Neural progenitor cell (in vitro differentiated cells): ENCODE measurements around the gene KLHL18.

Source experiments
- EZH2 ChIP-seq: fragments of 200-600 bp; sonication (generic); IDR thresholded peaks from 2 replicates; pipeline ENCODE4 v1.6.1; 2017; ENCODE audit warnings: antibody characterized with exemption, mild to moderate bottlenecking, moderate library complexity
- EZH2phosphoT487 ChIP-seq: fragments of 200-600 bp; sonication (generic); IDR thresholded peaks from 2 replicates; pipeline ENCODE4 v1.6.1; 2017; ENCODE audit warnings: antibody characterized with exemption
- TF ChIP-seq, protein P1 (sequence below): fragments of 200-600 bp; sonication (generic); IDR thresholded peaks from 2 replicates; pipeline ENCODE4 v1.5.1; 2017; ENCODE audit warnings: antibody characterized with exemption, mild to moderate bottlenecking

- TF ChIP-seq, protein P1, sequence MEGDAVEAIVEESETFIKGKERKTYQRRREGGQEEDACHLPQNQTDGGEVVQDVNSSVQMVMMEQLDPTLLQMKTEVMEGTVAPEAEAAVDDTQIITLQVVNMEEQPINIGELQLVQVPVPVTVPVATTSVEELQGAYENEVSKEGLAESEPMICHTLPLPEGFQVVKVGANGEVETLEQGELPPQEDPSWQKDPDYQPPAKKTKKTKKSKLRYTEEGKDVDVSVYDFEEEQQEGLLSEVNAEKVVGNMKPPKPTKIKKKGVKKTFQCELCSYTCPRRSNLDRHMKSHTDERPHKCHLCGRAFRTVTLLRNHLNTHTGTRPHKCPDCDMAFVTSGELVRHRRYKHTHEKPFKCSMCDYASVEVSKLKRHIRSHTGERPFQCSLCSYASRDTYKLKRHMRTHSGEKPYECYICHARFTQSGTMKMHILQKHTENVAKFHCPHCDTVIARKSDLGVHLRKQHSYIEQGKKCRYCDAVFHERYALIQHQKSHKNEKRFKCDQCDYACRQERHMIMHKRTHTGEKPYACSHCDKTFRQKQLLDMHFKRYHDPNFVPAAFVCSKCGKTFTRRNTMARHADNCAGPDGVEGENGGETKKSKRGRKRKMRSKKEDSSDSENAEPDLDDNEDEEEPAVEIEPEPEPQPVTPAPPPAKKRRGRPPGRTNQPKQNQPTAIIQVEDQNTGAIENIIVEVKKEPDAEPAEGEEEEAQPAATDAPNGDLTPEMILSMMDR: no peak
- TF ChIP-seq EZH2 (no peak), EZH2phosphoT487 (no peak)
Measured at GRCh38 chr3:47377186-47377585, 94.4 kb downstream of the KLHL18 start.
